A549 (cell line): ENCODE data around the gene TSSC4.

Source experiments
- CTCF ChIP-seq: fragments of >200 bp; sonication (Bioruptor Twin); formaldehyde crosslinking; IDR thresholded peaks from 3 replicates; pipeline ENCODE4 v1.5.1; 2016
- HMGXB4 ChIP-seq: fragments of 250-450 bp; sonication (Bioruptor Pico); IDR thresholded peaks from 2 replicates; pipeline ENCODE4 v1.5.0; 2021; ENCODE audit warnings: mild to moderate bottlenecking, moderate library complexity, borderline replicate concordance
- KDM1A ChIP-seq: fragments of 200-600 bp; sonication (generic); IDR thresholded peaks from 2 replicates; pipeline ENCODE4 v1.6.1; 2016; ENCODE audit warnings: low read depth, mild to moderate bottlenecking
- KDM5A ChIP-seq: fragments of 200-600 bp; sonication (generic); IDR thresholded peaks from 2 replicates; pipeline ENCODE4 v1.6.1; 2016; ENCODE audit warnings: antibody characterized with exemption, mild to moderate bottlenecking
- PBX3 ChIP-seq: IDR thresholded peaks from 2 replicates; pipeline ENCODE4 v1.6.1; 2012
- POLR2A ChIP-seq: IDR thresholded peaks from 2 replicates; pipeline ENCODE4 v1.6.1; 2012; ENCODE audit warnings: mild to moderate bottlenecking, low read length
- USF2 ChIP-seq: fragments of 450-650 bp; IDR thresholded peaks from 2 replicates; pipeline ENCODE4 v1.6.1; 2014; ENCODE audit warnings: antibody characterized with exemption

GRCh38 chr11:2451916-2452315 is 51.4 kb downstream of the TSSC4 start:
- TF ChIP-seq POLR2A: no peak
- no peak for TF ChIP-seq USF2
- TF ChIP-seq KDM1A: no peak
- no peak for TF ChIP-seq CTCF
- no peak for TF ChIP-seq HMGXB4
- TF ChIP-seq PBX3: no peak
- no peak for TF ChIP-seq KDM5A
